ENCODE data around the gene MECP2. TPM values are rescaled to one million over a fixed set of nuclear protein-coding genes. Genes with fewer than 3 reads are reported as not detected.

MECP2 gene
- total RNA-seq, 6 experiments from 2014 or later, result 14.1 to 18.4 (median 16.0) TPM

- TF ChIP-seq POLR2A (IDR thresholded peaks at IDR 0.05) (no peak), CTCF (IDR thresholded peaks at IDR 0.05) (no peak)
- Histone ChIP-seq H3K27ac (no peak overlapping the region), H3K27me3 (no peaks in the 10 kb centered on the region), H3K36me3 (peaks cover 0 to 3% (median 0%) of the 10 kb centered on the region in 4 donors), H3K9me3 (no peaks in the 10 kb centered on the region), H3K4me1 (peaks cover 0 to 4% (median 0%) of the 10 kb centered on the region in 4 donors), H3K4me3 (no peak overlapping the region)
- intact Hi-C loops (cut with DNase I), result no loop called here
- ATAC-seq (no peak), DNase-seq (no peak)
- WGBS (ENCODE audit: insufficient coverage, low coverage, low lambda C conversion rate, missing lambda C conversion rate), result 64% methylated on average over 8 of the region's 18 CpGs
Measured at GRCh38 chrX:154011376-154012335, 85.9 kb downstream of the MECP2 start.

GRCh38 chrX:154010330-154011087 is 87.0 kb downstream of the MECP2 start:
- no peaks in the 10 kb centered on the region for H3K9me3 ChIP-seq
- H3K4me1 ChIP-seq, result peaks cover 0 to 4% (median 0%) of the 10 kb centered on the region in 4 donors
- TF ChIP-seq POLR2A (IDR thresholded peaks at IDR 0.05) (no peak), CTCF (IDR thresholded peaks at IDR 0.05) (no peak)
- H3K27me3 ChIP-seq, result no peaks in the 10 kb centered on the region
- 49% methylated on average over 9 of the region's 18 CpGs for WGBS (ENCODE audit: insufficient coverage, low coverage, low lambda C conversion rate, missing lambda C conversion rate)
- no peaks in the 10 kb centered on the region for H3K36me3 ChIP-seq
- DNase-seq (peak in 1 of 3 donors; percentile 60), ATAC-seq (peak; percentile 58 to 83 (median 76))
- H3K27ac ChIP-seq, result peak overlapping the region in 2 of 3 donors; percentile 20 to 55
- intact Hi-C loops (cut with DNase I), result no loop called here
- H3K4me3 ChIP-seq, result no peak overlapping the region

GRCh38 chrX:154008521-154008920 is 89.0 kb downstream of the MECP2 start:
- no peak for ATAC-seq
- no peak overlapping the region for H3K27ac ChIP-seq

More at GRCh38 chrX:154008521-154008920, 89.0 kb downstream of the MECP2 start:
- 70% methylated on average over 4 of the region's 4 CpGs for WGBS (ENCODE audit: insufficient coverage, low coverage, low lambda C conversion rate, missing lambda C conversion rate)
- H3K27me3 ChIP-seq, result no peaks in the 10 kb centered on the region
- DNase-seq, result no peak
- no peak for TF ChIP-seq CTCF (IDR thresholded peaks at IDR 0.05)
- no peak for TF ChIP-seq POLR2A (IDR thresholded peaks at IDR 0.05)
- peaks cover 0 to 4% (median 0%) of the 10 kb centered on the region in 4 donors for H3K4me1 ChIP-seq
- no peaks in the 10 kb centered on the region for H3K9me3 ChIP-seq
- intact Hi-C loops (cut with DNase I), result no loop called here
- H3K4me3 ChIP-seq, result no peak overlapping the region
- no peaks in the 10 kb centered on the region for H3K36me3 ChIP-seq

Data from right lobe of liver (tissue), 6 donors.